GM23338 (cell line): ENCODE results near the gene ZCCHC8. TPM values are rescaled to one million over a fixed set of nuclear protein-coding genes. Genes with fewer than 3 reads are reported as not detected.

Source experiments
- ATAC-seq: fragments of 200-7000 bp; cut with Tn5 transposase; 3 replicates; pipeline ENCODE4 v1.9.1; 2020
- DNase-seq: peaks from one replicate; pipeline ENCODE4 v3.0.0-alpha.2; 2015; ENCODE audit warnings: low spot score
- H2AFZ ChIP-seq: fragments of 200-600 bp; sonication (generic); 2 replicates; pipeline ENCODE4 v1.8.0; 2016; ENCODE audit warnings: antibody characterized with exemption, mild to moderate bottlenecking, moderate library complexity
- H3F3A ChIP-seq: fragments of 200-600 bp; sonication (generic); replicated peaks from 2 replicates; pipeline ENCODE4 v1.8.0; 2017; ENCODE audit warnings: antibody characterized with exemption, mixed run types, low read depth
- H3K27ac ChIP-seq: fragments of 200-600 bp; sonication (generic); 2 replicates; pipeline ENCODE4 v1.6.1; 2016; ENCODE audit warnings: low read depth
- H3K27me3 ChIP-seq: fragments of 200-600 bp; sonication (generic); 2 replicates; pipeline ENCODE4 v1.8.0; 2016; ENCODE audit warnings: mild to moderate bottlenecking, mixed run types, moderate library complexity; ENCODE audit not compliant: insufficient read depth
- H3K36me3 ChIP-seq: fragments of 200-600 bp; sonication (generic); 2 replicates; pipeline ENCODE4 v1.8.0; 2016; ENCODE audit warnings: mild to moderate bottlenecking; ENCODE audit not compliant: insufficient read depth
- H3K4me1 ChIP-seq: fragments of 200-600 bp; sonication (generic); 2 replicates; pipeline ENCODE4 v1.8.0; 2016; ENCODE audit warnings: mild to moderate bottlenecking, moderate library complexity; ENCODE audit not compliant: insufficient read depth
- H3K4me2 ChIP-seq: fragments of 200-600 bp; sonication (generic); 2 replicates; pipeline ENCODE4 v1.7.1; 2017; ENCODE audit warnings: mixed run types
- H3K4me3 ChIP-seq: fragments of 200-600 bp; sonication (generic); 2 replicates; pipeline ENCODE4 v1.6.1; 2016; ENCODE audit warnings: mixed run types
- H3K79me2 ChIP-seq: fragments of 200-600 bp; sonication (generic); replicated peaks from 2 replicates; pipeline ENCODE4 v1.8.0; 2017; ENCODE audit warnings: mild to moderate bottlenecking; ENCODE audit not compliant: insufficient read depth
- H3K9me2 ChIP-seq: fragments of 200-600 bp; sonication (generic); 2 replicates; pipeline ENCODE4 v1.8.0; 2017; ENCODE audit not compliant: insufficient read depth
- H4K20me1 ChIP-seq: fragments of 200-600 bp; sonication (generic); replicated peaks from 2 replicates; pipeline ENCODE4 v1.8.0; 2017; ENCODE audit warnings: mild to moderate bottlenecking; ENCODE audit not compliant: insufficient read depth
- H3K27ac Mint-ChIP-seq: 2 replicates; pipeline ENCODE4 v1.8.0; 2020; ENCODE audit warnings: inconsistent platforms, mild to moderate bottlenecking, moderate library complexity, mixed read lengths
- H3K27me3 Mint-ChIP-seq: 3 replicates; pipeline ENCODE4 v1.8.0; 2022; ENCODE audit warnings: low read depth, mild to moderate bottlenecking, moderate library complexity, mixed read lengths, inconsistent platforms; ENCODE audit not compliant: insufficient read depth, poor library complexity
- H3K36me3 Mint-ChIP-seq: 3 replicates; pipeline ENCODE4 v1.8.0; 2021; ENCODE audit warnings: low read depth, mild to moderate bottlenecking, inconsistent platforms, moderate library complexity, mixed read lengths
- H3K4me1 Mint-ChIP-seq: 3 replicates; pipeline ENCODE4 v1.8.0; 2020; ENCODE audit warnings: mild to moderate bottlenecking, inconsistent platforms, mixed read lengths
- H3K4me3 Mint-ChIP-seq: 3 replicates; pipeline ENCODE4 v1.8.0; 2021; ENCODE audit warnings: moderate library complexity, mild to moderate bottlenecking, inconsistent platforms, mixed read lengths
- H3K9me3 Mint-ChIP-seq: 3 replicates; pipeline ENCODE4 v1.8.0; 2020; ENCODE audit warnings: moderate library complexity, mild to moderate bottlenecking, inconsistent platforms, mixed read lengths
- EZH2 ChIP-seq: fragments of 200-600 bp; sonication (generic); IDR thresholded peaks from one replicate; pipeline ENCODE4 v1.8.0; 2017; ENCODE audit warnings: antibody characterized with exemption, mild to moderate bottlenecking, low read depth; ENCODE audit not compliant: unreplicated experiment
- EZH2phosphoT487 ChIP-seq: fragments of 200-600 bp; sonication (generic); IDR thresholded peaks from one replicate; pipeline ENCODE4 v1.8.1; 2018; ENCODE audit warnings: antibody characterized with exemption; ENCODE audit not compliant: unreplicated experiment
- JUNB ChIP-seq: IDR thresholded peaks from one replicate; pipeline ENCODE4 v1.6.1; 2016; ENCODE audit warnings: antibody characterized with exemption; ENCODE audit not compliant: unreplicated experiment
- STAT1 ChIP-seq: IDR thresholded peaks from one replicate; pipeline ENCODE4 v1.6.1; 2016; ENCODE audit warnings: antibody characterized with exemption; ENCODE audit not compliant: unreplicated experiment
- ZNF331 ChIP-seq: fragments of 250-450 bp; sonication (Bioruptor Pico); IDR thresholded peaks from 2 replicates; pipeline ENCODE4 v1.5.0; 2020; ENCODE audit warnings: low read depth, mild to moderate bottlenecking, moderate library complexity
- polyA plus RNA-seq: library from polyadenylated mRNA; unstranded; fragments of >200 nt; fragmentation: Nextera tagmentation; extraction: Ambion mirVana; gene quantifications from 2 replicates; pipeline ENCODE4 v1.2.1, GENCODE V29; 2016
- total RNA-seq: library from RNA; depleted of rRNA; stranded (reverse); fragments of >200 nt; shearing (Covaris generic); gene quantifications from 2 replicates; pipeline ENCODE4 v1.2.3, GENCODE V29; 2014
- TF ChIP-seq, protein P1 (sequence below), 2 experiments: fragments of 200-600 bp in 1 of 2; sonication (generic) in 1 of 2; conservative IDR thresholded peaks; 2 replicates each; pipeline versions ENCODE4 v1.5.1 to v1.6.1; 2016 to 2017; ENCODE audit warnings: antibody characterized with exemption in 2 of 2, low read depth in 2 of 2, mild to moderate bottlenecking in 2 of 2, moderate library complexity in 1 of 2
- TF ChIP-seq, protein P2 (sequence below): IDR thresholded peaks from one replicate; pipeline ENCODE4 v1.6.1; 2018; ENCODE audit warnings: antibody characterized with exemption; ENCODE audit not compliant: unreplicated experiment
- TF ChIP-seq, protein P3 (sequence below): fragments of 250-450 bp; sonication (Bioruptor Pico); IDR thresholded peaks from 2 replicates; pipeline ENCODE4 v1.5.0; 2020; ENCODE audit warnings: mild to moderate bottlenecking, moderate library complexity

The ZCCHC8 gene
- total and polyA plus RNA-seq, 2 experiments from 2014 or later: 23.9 to 39.0 TPM

GRCh38 chr12:122517877-122518276 is 17.1 kb upstream of the ZCCHC8 start:
- Histone ChIP-seq H3K4me1 (no peaks in the 10 kb centered on the region), H3K4me3 (no peak overlapping the region), H3K79me2 (peaks cover 93% of the 10 kb centered on the region), H3F3A (no peaks in the 10 kb centered on the region; the same call in 1 of the 2 replicates), H3K27ac (no peak overlapping the region), H3K4me2 (no peak overlapping the region), H2AFZ (no peak overlapping the region), H3K27me3 (no peaks in the 10 kb centered on the region), H3K36me3 (peaks cover 98% of the 10 kb centered on the region), H3K9me2 (no peaks in the 10 kb centered on the region), H4K20me1 (peaks cover 35% of the 10 kb centered on the region)
- ATAC-seq (no peak), DNase-seq (no peak)
- Mint-ChIP-seq H3K4me3 (no peak overlapping the region), H3K9me3 (no peaks in the 10 kb centered on the region), H3K27me3 (peaks cover 4% of the 10 kb centered on the region), H3K27ac (no peak overlapping the region), H3K36me3 (peaks cover 93% of the 10 kb centered on the region), H3K4me1 (no peaks in the 10 kb centered on the region; the same call in 2 of the 3 replicates)
- no peak for TF ChIP-seq EZH2
- TF ChIP-seq, protein P1, sequence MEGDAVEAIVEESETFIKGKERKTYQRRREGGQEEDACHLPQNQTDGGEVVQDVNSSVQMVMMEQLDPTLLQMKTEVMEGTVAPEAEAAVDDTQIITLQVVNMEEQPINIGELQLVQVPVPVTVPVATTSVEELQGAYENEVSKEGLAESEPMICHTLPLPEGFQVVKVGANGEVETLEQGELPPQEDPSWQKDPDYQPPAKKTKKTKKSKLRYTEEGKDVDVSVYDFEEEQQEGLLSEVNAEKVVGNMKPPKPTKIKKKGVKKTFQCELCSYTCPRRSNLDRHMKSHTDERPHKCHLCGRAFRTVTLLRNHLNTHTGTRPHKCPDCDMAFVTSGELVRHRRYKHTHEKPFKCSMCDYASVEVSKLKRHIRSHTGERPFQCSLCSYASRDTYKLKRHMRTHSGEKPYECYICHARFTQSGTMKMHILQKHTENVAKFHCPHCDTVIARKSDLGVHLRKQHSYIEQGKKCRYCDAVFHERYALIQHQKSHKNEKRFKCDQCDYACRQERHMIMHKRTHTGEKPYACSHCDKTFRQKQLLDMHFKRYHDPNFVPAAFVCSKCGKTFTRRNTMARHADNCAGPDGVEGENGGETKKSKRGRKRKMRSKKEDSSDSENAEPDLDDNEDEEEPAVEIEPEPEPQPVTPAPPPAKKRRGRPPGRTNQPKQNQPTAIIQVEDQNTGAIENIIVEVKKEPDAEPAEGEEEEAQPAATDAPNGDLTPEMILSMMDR (conservative IDR thresholded peaks at IDR 0.05; ENCODE audit: low read depth in 2 of 2): no peak
- TF ChIP-seq, protein P2, sequence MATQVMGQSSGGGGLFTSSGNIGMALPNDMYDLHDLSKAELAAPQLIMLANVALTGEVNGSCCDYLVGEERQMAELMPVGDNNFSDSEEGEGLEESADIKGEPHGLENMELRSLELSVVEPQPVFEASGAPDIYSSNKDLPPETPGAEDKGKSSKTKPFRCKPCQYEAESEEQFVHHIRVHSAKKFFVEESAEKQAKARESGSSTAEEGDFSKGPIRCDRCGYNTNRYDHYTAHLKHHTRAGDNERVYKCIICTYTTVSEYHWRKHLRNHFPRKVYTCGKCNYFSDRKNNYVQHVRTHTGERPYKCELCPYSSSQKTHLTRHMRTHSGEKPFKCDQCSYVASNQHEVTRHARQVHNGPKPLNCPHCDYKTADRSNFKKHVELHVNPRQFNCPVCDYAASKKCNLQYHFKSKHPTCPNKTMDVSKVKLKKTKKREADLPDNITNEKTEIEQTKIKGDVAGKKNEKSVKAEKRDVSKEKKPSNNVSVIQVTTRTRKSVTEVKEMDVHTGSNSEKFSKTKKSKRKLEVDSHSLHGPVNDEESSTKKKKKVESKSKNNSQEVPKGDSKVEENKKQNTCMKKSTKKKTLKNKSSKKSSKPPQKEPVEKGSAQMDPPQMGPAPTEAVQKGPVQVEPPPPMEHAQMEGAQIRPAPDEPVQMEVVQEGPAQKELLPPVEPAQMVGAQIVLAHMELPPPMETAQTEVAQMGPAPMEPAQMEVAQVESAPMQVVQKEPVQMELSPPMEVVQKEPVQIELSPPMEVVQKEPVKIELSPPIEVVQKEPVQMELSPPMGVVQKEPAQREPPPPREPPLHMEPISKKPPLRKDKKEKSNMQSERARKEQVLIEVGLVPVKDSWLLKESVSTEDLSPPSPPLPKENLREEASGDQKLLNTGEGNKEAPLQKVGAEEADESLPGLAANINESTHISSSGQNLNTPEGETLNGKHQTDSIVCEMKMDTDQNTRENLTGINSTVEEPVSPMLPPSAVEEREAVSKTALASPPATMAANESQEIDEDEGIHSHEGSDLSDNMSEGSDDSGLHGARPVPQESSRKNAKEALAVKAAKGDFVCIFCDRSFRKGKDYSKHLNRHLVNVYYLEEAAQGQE: no peak
- TF ChIP-seq ZNF331 (CRISPR knock-in tag): no peak
- no peak for TF ChIP-seq JUNB
- TF ChIP-seq, protein P3, sequence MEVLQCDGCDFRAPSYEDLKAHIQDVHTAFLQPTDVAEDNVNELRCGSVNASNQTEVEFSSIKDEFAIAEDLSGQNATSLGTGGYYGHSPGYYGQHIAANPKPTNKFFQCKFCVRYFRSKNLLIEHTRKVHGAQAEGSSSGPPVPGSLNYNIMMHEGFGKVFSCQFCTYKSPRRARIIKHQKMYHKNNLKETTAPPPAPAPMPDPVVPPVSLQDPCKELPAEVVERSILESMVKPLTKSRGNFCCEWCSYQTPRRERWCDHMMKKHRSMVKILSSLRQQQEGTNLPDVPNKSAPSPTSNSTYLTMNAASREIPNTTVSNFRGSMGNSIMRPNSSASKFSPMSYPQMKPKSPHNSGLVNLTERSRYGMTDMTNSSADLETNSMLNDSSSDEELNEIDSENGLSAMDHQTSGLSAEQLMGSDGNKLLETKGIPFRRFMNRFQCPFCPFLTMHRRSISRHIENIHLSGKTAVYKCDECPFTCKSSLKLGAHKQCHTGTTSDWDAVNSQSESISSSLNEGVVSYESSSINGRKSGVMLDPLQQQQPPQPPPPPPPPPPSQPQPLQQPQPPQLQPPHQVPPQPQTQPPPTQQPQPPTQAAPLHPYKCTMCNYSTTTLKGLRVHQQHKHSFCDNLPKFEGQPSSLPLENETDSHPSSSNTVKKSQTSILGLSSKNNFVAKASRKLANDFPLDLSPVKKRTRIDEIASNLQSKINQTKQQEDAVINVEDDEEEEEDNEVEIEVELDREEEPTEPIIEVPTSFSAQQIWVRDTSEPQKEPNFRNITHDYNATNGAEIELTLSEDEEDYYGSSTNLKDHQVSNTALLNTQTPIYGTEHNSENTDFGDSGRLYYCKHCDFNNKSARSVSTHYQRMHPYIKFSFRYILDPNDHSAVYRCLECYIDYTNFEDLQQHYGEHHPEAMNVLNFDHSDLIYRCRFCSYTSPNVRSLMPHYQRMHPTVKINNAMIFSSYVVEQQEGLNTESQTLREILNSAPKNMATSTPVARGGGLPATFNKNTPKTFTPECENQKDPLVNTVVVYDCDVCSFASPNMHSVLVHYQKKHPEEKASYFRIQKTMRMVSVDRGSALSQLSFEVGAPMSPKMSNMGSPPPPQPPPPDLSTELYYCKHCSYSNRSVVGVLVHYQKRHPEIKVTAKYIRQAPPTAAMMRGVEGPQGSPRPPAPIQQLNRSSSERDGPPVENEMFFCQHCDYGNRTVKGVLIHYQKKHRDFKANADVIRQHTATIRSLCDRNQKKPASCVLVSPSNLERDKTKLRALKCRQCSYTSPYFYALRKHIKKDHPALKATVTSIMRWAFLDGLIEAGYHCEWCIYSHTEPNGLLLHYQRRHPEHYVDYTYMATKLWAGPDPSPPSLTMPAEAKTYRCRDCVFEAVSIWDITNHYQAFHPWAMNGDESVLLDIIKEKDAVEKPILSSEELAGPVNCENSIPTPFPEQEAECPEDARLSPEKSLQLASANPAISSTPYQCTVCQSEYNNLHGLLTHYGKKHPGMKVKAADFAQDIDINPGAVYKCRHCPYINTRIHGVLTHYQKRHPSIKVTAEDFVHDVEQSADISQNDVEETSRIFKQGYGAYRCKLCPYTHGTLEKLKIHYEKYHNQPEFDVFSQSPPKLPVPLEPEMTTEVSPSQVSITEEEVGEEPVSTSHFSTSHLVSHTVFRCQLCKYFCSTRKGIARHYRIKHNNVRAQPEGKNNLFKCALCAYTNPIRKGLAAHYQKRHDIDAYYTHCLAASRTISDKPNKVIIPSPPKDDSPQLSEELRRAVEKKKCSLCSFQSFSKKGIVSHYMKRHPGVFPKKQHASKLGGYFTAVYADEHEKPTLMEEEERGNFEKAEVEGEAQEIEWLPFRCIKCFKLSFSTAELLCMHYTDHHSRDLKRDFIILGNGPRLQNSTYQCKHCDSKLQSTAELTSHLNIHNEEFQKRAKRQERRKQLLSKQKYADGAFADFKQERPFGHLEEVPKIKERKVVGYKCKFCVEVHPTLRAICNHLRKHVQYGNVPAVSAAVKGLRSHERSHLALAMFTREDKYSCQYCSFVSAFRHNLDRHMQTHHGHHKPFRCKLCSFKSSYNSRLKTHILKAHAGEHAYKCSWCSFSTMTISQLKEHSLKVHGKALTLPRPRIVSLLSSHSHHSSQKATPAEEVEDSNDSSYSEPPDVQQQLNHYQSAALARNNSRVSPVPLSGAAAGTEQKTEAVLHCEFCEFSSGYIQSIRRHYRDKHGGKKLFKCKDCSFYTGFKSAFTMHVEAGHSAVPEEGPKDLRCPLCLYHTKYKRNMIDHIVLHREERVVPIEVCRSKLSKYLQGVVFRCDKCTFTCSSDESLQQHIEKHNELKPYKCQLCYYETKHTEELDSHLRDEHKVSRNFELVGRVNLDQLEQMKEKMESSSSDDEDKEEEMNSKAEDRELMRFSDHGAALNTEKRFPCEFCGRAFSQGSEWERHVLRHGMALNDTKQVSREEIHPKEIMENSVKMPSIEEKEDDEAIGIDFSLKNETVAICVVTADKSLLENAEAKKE: no peak
- TF ChIP-seq STAT1: no peak
- TF ChIP-seq EZH2phosphoT487: no peak
